ENCODE data around the gene ACSF3.

ACSF3 gene

GRCh38 chr16:89112377-89113151, 18.9 kb downstream of the ACSF3 start:
- DNase-seq (ENCODE audit: low read depth) = no peak

GRCh38 chr16:89113152-89113547, 19.5 kb downstream of the ACSF3 start:
- no peak for DNase-seq (ENCODE audit: low read depth)

- DNase-seq (ENCODE audit: low read depth) = no peak
These were observed 20.0 kb downstream of the ACSF3 start for GRCh38 chr16:89113661-89114060.

GRCh38 chr16:89114159-89114981, 20.7 kb downstream of the ACSF3 start:
- no peak for DNase-seq (ENCODE audit: low read depth)

GRCh38 chr16:89115216-89115861, 21.7 kb downstream of the ACSF3 start:
- peak; percentile 94 for DNase-seq (ENCODE audit: low read depth)

- DNase-seq (ENCODE audit: low read depth) = no peak
These were observed 22.9 kb downstream of the ACSF3 start for GRCh38 chr16:89116341-89117226.

GRCh38 chr16:89117227-89117974, 23.7 kb downstream of the ACSF3 start:
- no peak for DNase-seq (ENCODE audit: low read depth)

- DNase-seq (ENCODE audit: low read depth) = no peak
These were observed 24.3 kb downstream of the ACSF3 start for GRCh38 chr16:89117975-89118289.

GRCh38 chr16:89118361-89119165, 24.9 kb downstream of the ACSF3 start:
- DNase-seq (ENCODE audit: low read depth) = no peak

- no peak for DNase-seq (ENCODE audit: low read depth)
These were observed 25.5 kb downstream of the ACSF3 start for GRCh38 chr16:89119166-89119621.

GRCh38 chr16:89119661-89120141, 26.0 kb downstream of the ACSF3 start:
- DNase-seq (ENCODE audit: low read depth) = no peak

- no peak for DNase-seq (ENCODE audit: low read depth)
These were observed 26.6 kb downstream of the ACSF3 start for GRCh38 chr16:89120281-89120680.

- DNase-seq (ENCODE audit: low read depth) = no peak
These were observed 27.3 kb downstream of the ACSF3 start for GRCh38 chr16:89120921-89121351.

- no peak for DNase-seq (ENCODE audit: low read depth)
These were observed 28.2 kb downstream of the ACSF3 start for GRCh38 chr16:89121691-89122321.

- DNase-seq (ENCODE audit: low read depth) = peak; percentile 28
These were observed 28.7 kb downstream of the ACSF3 start for GRCh38 chr16:89122322-89122851.

GRCh38 chr16:89123001-89123830, 29.6 kb downstream of the ACSF3 start:
- DNase-seq (ENCODE audit: low read depth) = no peak

- no peak for DNase-seq (ENCODE audit: low read depth)
These were observed 30.1 kb downstream of the ACSF3 start for GRCh38 chr16:89123831-89124100.

GRCh38 chr16:89129378-89129777, 35.7 kb downstream of the ACSF3 start:
- DNase-seq (ENCODE audit: low read depth) = no peak

GRCh38 chr16:89130448-89130847, 36.8 kb downstream of the ACSF3 start:
- no peak for DNase-seq (ENCODE audit: low read depth)
